Measurements from ENCODE around the gene PDE10A.

The PDE10A gene

DNA sequence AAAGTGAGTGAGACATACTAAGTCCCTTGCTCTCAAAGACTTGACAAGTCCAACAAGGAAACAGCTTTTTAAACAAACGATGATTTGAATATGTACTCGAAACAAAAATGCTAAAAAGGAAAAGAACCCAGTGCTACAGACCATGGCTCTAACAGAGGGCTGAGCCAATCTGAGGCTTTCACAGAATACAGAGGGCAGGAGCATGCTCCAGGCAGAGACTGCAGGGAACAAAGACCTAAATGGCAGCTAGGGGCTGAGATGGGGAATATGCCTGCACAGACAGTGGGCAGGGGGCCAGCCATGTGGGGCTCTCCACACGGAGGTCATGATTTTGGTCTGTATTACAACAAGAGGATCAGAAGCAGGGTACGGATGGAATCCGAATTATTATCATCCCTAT lies 322.5 kb downstream of the PDE10A start:
- Mint-ChIP-seq H3K4me3 (no peak overlapping the region), H3K36me3 (ENCODE audit: low read depth) (peaks cover 46% of the 10 kb centered on the region), H3K4me1 (no peaks in the 10 kb centered on the region), H3K9me3 (peaks cover 3% of the 10 kb centered on the region), H3K27me3 (ENCODE audit: low read depth) (no peaks in the 10 kb centered on the region), H3K27ac (no peak overlapping the region)
- TF ChIP-seq, protein P1, sequence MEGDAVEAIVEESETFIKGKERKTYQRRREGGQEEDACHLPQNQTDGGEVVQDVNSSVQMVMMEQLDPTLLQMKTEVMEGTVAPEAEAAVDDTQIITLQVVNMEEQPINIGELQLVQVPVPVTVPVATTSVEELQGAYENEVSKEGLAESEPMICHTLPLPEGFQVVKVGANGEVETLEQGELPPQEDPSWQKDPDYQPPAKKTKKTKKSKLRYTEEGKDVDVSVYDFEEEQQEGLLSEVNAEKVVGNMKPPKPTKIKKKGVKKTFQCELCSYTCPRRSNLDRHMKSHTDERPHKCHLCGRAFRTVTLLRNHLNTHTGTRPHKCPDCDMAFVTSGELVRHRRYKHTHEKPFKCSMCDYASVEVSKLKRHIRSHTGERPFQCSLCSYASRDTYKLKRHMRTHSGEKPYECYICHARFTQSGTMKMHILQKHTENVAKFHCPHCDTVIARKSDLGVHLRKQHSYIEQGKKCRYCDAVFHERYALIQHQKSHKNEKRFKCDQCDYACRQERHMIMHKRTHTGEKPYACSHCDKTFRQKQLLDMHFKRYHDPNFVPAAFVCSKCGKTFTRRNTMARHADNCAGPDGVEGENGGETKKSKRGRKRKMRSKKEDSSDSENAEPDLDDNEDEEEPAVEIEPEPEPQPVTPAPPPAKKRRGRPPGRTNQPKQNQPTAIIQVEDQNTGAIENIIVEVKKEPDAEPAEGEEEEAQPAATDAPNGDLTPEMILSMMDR (IDR thresholded peaks at IDR 0.05; ENCODE audit: unreplicated experiment in 3 of 3) = no peak

DNA sequence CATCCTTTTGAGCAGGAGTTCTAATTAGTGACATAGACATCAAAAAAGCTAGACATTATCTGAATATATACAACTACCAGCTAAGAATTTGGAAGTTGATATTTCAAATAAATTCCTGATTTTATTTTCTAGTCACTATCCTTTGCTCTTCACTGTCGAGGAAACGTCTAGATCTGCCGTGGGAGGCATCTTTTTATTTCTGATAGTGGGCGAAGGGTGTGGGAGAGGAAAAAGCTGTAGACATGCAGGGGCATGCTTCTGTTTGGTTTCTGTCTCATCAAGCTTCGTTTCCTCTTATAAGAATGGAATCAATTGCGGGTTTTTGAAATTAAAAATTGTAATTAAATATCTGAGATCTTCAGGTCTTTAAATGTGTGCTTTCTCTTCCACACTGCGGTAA lies 337.4 kb downstream of the PDE10A start:
- no peaks in the 10 kb centered on the region for H3K27me3 Mint-ChIP-seq (ENCODE audit: low read depth)
- peaks cover 25% of the 10 kb centered on the region for H3K9me3 Mint-ChIP-seq
- H3K4me3 Mint-ChIP-seq = no peak overlapping the region
- H3K4me1 Mint-ChIP-seq = no peaks in the 10 kb centered on the region
- TF ChIP-seq, protein P1 (IDR thresholded peaks at IDR 0.05; ENCODE audit: unreplicated experiment in 3 of 3) = no peak
- no peak overlapping the region for H3K27ac Mint-ChIP-seq
- peaks cover 20% of the 10 kb centered on the region for H3K36me3 Mint-ChIP-seq (ENCODE audit: low read depth)

DNA sequence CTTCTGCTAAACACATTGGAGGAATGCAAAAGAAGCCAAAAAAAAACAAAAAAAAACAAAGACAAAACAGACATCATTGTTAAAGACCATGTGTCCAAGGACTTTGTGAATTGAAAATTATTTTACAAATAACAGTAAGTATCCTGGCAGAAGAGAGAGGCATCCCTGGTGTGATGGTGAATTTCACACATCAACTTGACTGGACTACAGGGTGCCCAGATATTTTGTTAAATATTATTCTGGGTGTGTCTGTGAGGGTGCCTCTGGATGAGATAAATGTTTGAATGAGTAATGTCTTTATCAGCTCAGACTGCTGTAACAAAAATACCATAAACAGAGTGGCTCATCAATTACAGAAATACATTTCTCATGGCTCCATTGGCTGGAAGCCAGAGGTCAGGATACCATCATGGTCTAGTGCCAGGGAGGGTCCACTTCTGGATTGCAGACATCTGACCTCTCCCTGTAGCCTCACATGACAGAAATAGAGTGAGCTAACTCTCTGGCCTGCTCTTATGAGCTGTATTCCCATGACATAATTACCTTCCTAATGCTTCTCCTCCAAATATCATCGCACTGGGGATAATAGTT lies 341.4 kb downstream of the PDE10A start:
- Mint-ChIP-seq H3K4me3 (no peak overlapping the region), H3K9me3 (peaks cover 37% of the 10 kb centered on the region), H3K36me3 (ENCODE audit: low read depth) (peaks cover 17% of the 10 kb centered on the region), H3K27me3 (ENCODE audit: low read depth) (peaks cover 3% of the 10 kb centered on the region), H3K27ac (no peak overlapping the region), H3K4me1 (no peaks in the 10 kb centered on the region)
- TF ChIP-seq, protein P1 (IDR thresholded peaks at IDR 0.05; ENCODE audit: unreplicated experiment in 3 of 3) = no peak

DNA sequence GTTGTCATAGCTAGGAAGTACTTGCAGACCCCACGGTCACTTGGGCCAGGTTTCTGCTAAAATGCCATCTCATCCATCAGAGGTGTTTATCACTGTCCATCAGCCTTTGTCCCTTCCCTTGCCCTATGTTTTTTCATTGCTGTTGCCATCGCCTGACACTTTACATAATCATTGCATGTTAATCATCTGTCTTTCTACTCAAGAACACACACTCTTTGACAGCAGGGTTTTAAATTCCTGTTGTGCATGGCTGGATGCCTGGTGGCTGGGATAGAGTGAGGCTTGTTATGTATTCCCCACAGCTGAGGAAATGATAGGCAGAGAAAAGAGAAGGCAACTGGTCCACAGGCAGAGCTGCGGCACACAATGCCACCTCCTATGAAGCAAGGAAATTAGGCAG lies 341.9 kb downstream of the PDE10A start:
- Mint-ChIP-seq H3K36me3 (ENCODE audit: low read depth) (peaks cover 16% of the 10 kb centered on the region), H3K27ac (no peak overlapping the region), H3K4me1 (no peaks in the 10 kb centered on the region), H3K4me3 (no peak overlapping the region), H3K27me3 (ENCODE audit: low read depth) (peaks cover 3% of the 10 kb centered on the region), H3K9me3 (peaks cover 37% of the 10 kb centered on the region)
- TF ChIP-seq, protein P1 (IDR thresholded peaks at IDR 0.05; ENCODE audit: unreplicated experiment in 3 of 3) = no peak

DNA sequence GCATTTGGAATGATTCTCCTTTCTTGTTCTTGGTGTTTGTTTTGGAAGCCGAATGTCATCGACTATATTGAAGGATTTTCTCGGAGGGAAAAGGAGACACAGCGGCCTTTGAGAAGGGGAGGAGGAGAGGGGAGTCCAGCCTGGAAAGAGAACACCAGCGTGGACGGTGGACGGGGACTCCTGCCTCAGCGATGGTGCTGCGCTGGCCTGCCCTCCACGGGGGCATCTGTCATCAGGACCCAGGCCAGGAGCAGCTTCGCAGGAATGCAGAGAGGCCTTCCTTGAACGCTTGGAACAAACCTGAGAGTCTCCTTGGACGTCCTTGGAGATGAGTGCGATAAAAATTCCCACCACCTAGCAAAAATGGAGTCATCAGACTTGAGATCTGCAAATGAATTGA lies 345.3 kb downstream of the PDE10A start:
- TF ChIP-seq, protein P1 (IDR thresholded peaks at IDR 0.05; ENCODE audit: unreplicated experiment in 3 of 3) = no peak
- peaks cover 7% of the 10 kb centered on the region for H3K36me3 Mint-ChIP-seq (ENCODE audit: low read depth)
- H3K27ac Mint-ChIP-seq = no peak overlapping the region
- H3K27me3 Mint-ChIP-seq (ENCODE audit: low read depth) = peaks cover 11% of the 10 kb centered on the region
- H3K4me1 Mint-ChIP-seq = no peaks in the 10 kb centered on the region
- H3K9me3 Mint-ChIP-seq = peaks cover 29% of the 10 kb centered on the region
- H3K4me3 Mint-ChIP-seq = no peak overlapping the region
